RWPE1 (cell line): ENCODE results near the gene STOML1.

ENCODE experiments used
- CTCF ChIA-PET: fragments of 350-600 bp; sonication (Branson Sonifier 250); formaldehyde crosslinking; extraction: SDS; loops from one replicate; lab custom pipeline; 2021; lab: Yijun Ruan, JAX
- POLR2A ChIA-PET: fragments of 400-600 bp; formaldehyde crosslinking; extraction: SDS; loops from one replicate; lab custom pipeline; 2020; ENCODE audit warnings: antibody characterized with exemption; ENCODE audit not compliant: low non-redundant PET; lab: Yijun Ruan, JAX
- DNase-seq: peaks from one replicate; pipeline ENCODE4 v3.0.0; 2012; ENCODE audit warnings: low spot score
- H3K27ac ChIP-seq: fragments of 450-650 bp; 2 replicates; pipeline ENCODE4 v1.5.1; 2017
- CTCF ChIP-seq: fragments of 450-650 bp; conservative IDR thresholded peaks from 2 replicates; pipeline ENCODE4 v1.5.1; 2017; ENCODE audit warnings: low read depth, mild to moderate bottlenecking

STOML1 gene

GRCh38 chr15:73931441-73931840 lies 60.7 kb downstream of the STOML1 start:
- no peak overlapping the region for H3K27ac ChIP-seq
- CTCF ChIA-PET = interaction anchor here (0.6 kb wide), 1 partner anchor 467 kb away, joined by 3 read pairs; no protein-coding TSS in a partner anchor
- POLR2A ChIA-PET = no interaction called here
- TF ChIP-seq CTCF = no peak
- no peak for DNase-seq

GRCh38 chr15:73930790-73931281 lies 61.3 kb downstream of the STOML1 start:
- no peak for DNase-seq
- ChIA-PET CTCF (interaction anchor here (0.6 kb wide), 2 partner anchors 230 to 466 kb away, joined by 3 to 4 read pairs; no protein-coding TSS in a partner anchor), POLR2A (no interaction called here)
- H3K27ac ChIP-seq = no peak overlapping the region
- TF ChIP-seq CTCF = no peak

GRCh38 chr15:73930371-73930770 lies 61.7 kb downstream of the STOML1 start:
- ChIA-PET CTCF (interaction anchor here (0.6 kb wide), 1 partner anchor 229 kb away, joined by 4 read pairs; no protein-coding TSS in a partner anchor), POLR2A (no interaction called here)
- no peak for DNase-seq
- TF ChIP-seq CTCF = no peak
- H3K27ac ChIP-seq = no peak overlapping the region

GRCh38 chr15:73928971-73929627 lies 63.0 kb downstream of the STOML1 start:
- no peak for TF ChIP-seq CTCF
- CTCF ChIA-PET = no interaction called here
- no peak overlapping the region for H3K27ac ChIP-seq
- POLR2A ChIA-PET = no interaction called here
- no peak for DNase-seq
